ENCODE data around the gene SPACA5B.

- no peak for TF ChIP-seq CTCF (IDR thresholded peaks at IDR 0.05)
- TF ChIP-seq POLR2A (IDR thresholded peaks at IDR 0.05) = no peak
Observed at GRCh38 chrX:48090123-48090522, 40.3 kb upstream of the SPACA5B start.
